ENCODE results near the gene ASIC2. TPM values are rescaled to one million over a fixed set of nuclear protein-coding genes. Genes with fewer than 3 reads are reported as not detected.

The ASIC2 gene
- total RNA-seq, 1 experiment from 2014 or later: not detected

GRCh38 chr17:33073416-33073815, 219.7 kb downstream of the ASIC2 start:
- DNase-seq: no peak
- intact Hi-C loops (cut with micrococcal nuclease; ENCODE audit: unreplicated experiment): no loop called here
- Mint-ChIP-seq H3K27me3 (ENCODE audit: insufficient read depth, unreplicated experiment) (peaks cover 37% of the 10 kb centered on the region), H3K4me3 (ENCODE audit: unreplicated experiment) (no peak overlapping the region), H3K9me3 (ENCODE audit: unreplicated experiment) (peaks cover 11% of the 10 kb centered on the region), H3K36me3 (ENCODE audit: insufficient read depth, unreplicated experiment) (no peaks in the 10 kb centered on the region), H3K4me1 (ENCODE audit: low read depth, unreplicated experiment) (no peaks in the 10 kb centered on the region), H3K27ac (ENCODE audit: unreplicated experiment) (no peak overlapping the region)
- no peaks in the 10 kb centered on the region for H3K36me3 ChIP-seq (ENCODE audit: control insufficient read depth, insufficient read depth, low read length)
- H3K4me3 ChIP-seq (ENCODE audit: low read depth, low read length): no peak overlapping the region
- ChIA-PET POLR2A (no interaction called here), CTCF (no interaction called here)
- peaks cover 1% of the 10 kb centered on the region for H3K27me3 ChIP-seq (replicated peaks; ENCODE audit: control insufficient read depth, insufficient read depth, low read length)
- no TSS peak for BruUV-seq (replicated peaks)
- no peak for TF ChIP-seq CTCF (IDR thresholded peaks at IDR 0.05; ENCODE audit: insufficient read depth in 1 of 2, low read depth in 1 of 2, low read length in 1 of 2, severe bottlenecking in 1 of 2, unreplicated experiment in 1 of 2)
- H3K4me1 ChIP-seq: no peaks in the 10 kb centered on the region
- H3K9me3 ChIP-seq: peaks cover 6% of the 10 kb centered on the region

- Mint-ChIP-seq H3K9me3 (ENCODE audit: unreplicated experiment) (peaks cover 11% of the 10 kb centered on the region), H3K36me3 (ENCODE audit: insufficient read depth, unreplicated experiment) (no peaks in the 10 kb centered on the region), H3K27ac (ENCODE audit: unreplicated experiment) (no peak overlapping the region), H3K27me3 (ENCODE audit: insufficient read depth, unreplicated experiment) (peaks cover 37% of the 10 kb centered on the region), H3K4me3 (ENCODE audit: unreplicated experiment) (no peak overlapping the region), H3K4me1 (ENCODE audit: low read depth, unreplicated experiment) (no peaks in the 10 kb centered on the region)
- no peak for TF ChIP-seq CTCF (IDR thresholded peaks at IDR 0.05; ENCODE audit: insufficient read depth in 1 of 2, low read depth in 1 of 2, low read length in 1 of 2, severe bottlenecking in 1 of 2, unreplicated experiment in 1 of 2)
- Histone ChIP-seq H3K27me3 (replicated peaks; ENCODE audit: control insufficient read depth, insufficient read depth, low read length) (peaks cover 1% of the 10 kb centered on the region), H3K4me3 (ENCODE audit: low read depth, low read length) (no peak overlapping the region), H3K9me3 (peaks cover 6% of the 10 kb centered on the region), H3K4me1 (no peaks in the 10 kb centered on the region), H3K36me3 (ENCODE audit: control insufficient read depth, insufficient read depth, low read length) (no peaks in the 10 kb centered on the region)
- POLR2A ChIA-PET: no interaction called here
- no peak for DNase-seq
- intact Hi-C loops (cut with micrococcal nuclease; ENCODE audit: unreplicated experiment): no loop called here
- no TSS peak for BruUV-seq (replicated peaks)
- CTCF ChIA-PET: no interaction called here
Observed at GRCh38 chr17:33072421-33073161, 220.5 kb downstream of the ASIC2 start.

GRCh38 chr17:33071656-33072055, 221.4 kb downstream of the ASIC2 start:
- Mint-ChIP-seq H3K27ac (ENCODE audit: unreplicated experiment) (no peak overlapping the region), H3K9me3 (ENCODE audit: unreplicated experiment) (peaks cover 11% of the 10 kb centered on the region), H3K4me3 (ENCODE audit: unreplicated experiment) (no peak overlapping the region), H3K36me3 (ENCODE audit: insufficient read depth, unreplicated experiment) (no peaks in the 10 kb centered on the region), H3K27me3 (ENCODE audit: insufficient read depth, unreplicated experiment) (peaks cover 35% of the 10 kb centered on the region), H3K4me1 (ENCODE audit: low read depth, unreplicated experiment) (no peaks in the 10 kb centered on the region)
- peaks cover 1% of the 10 kb centered on the region for H3K27me3 ChIP-seq (replicated peaks; ENCODE audit: control insufficient read depth, insufficient read depth, low read length)
- POLR2A ChIA-PET: no interaction called here
- H3K4me1 ChIP-seq: no peaks in the 10 kb centered on the region
- BruUV-seq (replicated peaks): no TSS peak
- no peak overlapping the region for H3K4me3 ChIP-seq (ENCODE audit: low read depth, low read length)
- CTCF ChIA-PET: no interaction called here
- H3K9me3 ChIP-seq: peaks cover 6% of the 10 kb centered on the region
- H3K36me3 ChIP-seq (ENCODE audit: control insufficient read depth, insufficient read depth, low read length): no peaks in the 10 kb centered on the region
- no peak for TF ChIP-seq CTCF (IDR thresholded peaks at IDR 0.05; ENCODE audit: insufficient read depth in 1 of 2, low read depth in 1 of 2, low read length in 1 of 2, severe bottlenecking in 1 of 2, unreplicated experiment in 1 of 2)
- no peak for DNase-seq
- intact Hi-C loops (cut with micrococcal nuclease; ENCODE audit: unreplicated experiment): no loop called here

Data from Caco-2 (cell line).